Fibroblast of mammary gland (primary cell): ENCODE data around the gene DCST1.

Source experiments
- DNase-seq: peaks from one replicate; pipeline ENCODE4 v3.0.0-alpha.2; 2010; ENCODE audit warnings: low read depth
- H3K4me3 ChIP-seq: 2 replicates; pipeline ENCODE4 v1.5.1; 2011; ENCODE audit warnings: low read depth, mild to moderate bottlenecking, low read length, moderate library complexity; ENCODE audit not compliant: control insufficient read depth
- TF ChIP-seq, protein P1 (sequence below): conservative IDR thresholded peaks from 2 replicates; pipeline ENCODE4 v1.5.1; 2011; ENCODE audit warnings: low read depth, low read length, inconsistent platforms; ENCODE audit not compliant: control insufficient read depth, insufficient read depth

Gene DCST1

DNA sequence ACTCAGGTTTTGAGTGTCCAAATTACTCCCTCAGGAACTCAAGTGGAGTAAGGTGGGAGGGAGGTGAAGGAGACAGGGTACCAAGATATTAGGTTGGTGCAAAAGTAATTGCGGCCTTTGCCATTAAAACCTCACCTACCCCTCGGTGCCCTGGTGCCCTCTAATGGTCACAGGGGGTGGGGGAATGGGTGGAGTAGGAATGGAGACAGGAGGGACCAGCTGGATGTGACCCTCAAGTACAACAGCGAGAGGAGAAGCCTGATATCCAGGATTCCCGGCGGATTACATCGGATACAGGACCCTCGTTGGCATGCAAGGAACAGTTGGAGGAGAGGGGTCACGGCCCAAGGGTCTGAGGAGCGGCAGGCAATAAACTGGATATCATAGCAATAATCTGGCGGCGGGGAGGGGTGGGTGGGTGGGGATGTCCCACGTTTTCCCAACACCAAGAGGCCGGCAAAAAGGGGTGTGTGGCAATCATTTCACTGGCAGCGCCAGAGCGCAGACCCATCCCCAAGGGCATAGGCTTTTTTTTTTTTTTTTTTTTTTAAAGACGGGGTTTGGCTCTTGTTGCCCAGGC is 35.3 kb upstream of the DCST1 start:
- no peak overlapping the region for H3K4me3 ChIP-seq
- DNase-seq = no peak
- TF ChIP-seq, protein P1, sequence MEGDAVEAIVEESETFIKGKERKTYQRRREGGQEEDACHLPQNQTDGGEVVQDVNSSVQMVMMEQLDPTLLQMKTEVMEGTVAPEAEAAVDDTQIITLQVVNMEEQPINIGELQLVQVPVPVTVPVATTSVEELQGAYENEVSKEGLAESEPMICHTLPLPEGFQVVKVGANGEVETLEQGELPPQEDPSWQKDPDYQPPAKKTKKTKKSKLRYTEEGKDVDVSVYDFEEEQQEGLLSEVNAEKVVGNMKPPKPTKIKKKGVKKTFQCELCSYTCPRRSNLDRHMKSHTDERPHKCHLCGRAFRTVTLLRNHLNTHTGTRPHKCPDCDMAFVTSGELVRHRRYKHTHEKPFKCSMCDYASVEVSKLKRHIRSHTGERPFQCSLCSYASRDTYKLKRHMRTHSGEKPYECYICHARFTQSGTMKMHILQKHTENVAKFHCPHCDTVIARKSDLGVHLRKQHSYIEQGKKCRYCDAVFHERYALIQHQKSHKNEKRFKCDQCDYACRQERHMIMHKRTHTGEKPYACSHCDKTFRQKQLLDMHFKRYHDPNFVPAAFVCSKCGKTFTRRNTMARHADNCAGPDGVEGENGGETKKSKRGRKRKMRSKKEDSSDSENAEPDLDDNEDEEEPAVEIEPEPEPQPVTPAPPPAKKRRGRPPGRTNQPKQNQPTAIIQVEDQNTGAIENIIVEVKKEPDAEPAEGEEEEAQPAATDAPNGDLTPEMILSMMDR = no peak

DNA sequence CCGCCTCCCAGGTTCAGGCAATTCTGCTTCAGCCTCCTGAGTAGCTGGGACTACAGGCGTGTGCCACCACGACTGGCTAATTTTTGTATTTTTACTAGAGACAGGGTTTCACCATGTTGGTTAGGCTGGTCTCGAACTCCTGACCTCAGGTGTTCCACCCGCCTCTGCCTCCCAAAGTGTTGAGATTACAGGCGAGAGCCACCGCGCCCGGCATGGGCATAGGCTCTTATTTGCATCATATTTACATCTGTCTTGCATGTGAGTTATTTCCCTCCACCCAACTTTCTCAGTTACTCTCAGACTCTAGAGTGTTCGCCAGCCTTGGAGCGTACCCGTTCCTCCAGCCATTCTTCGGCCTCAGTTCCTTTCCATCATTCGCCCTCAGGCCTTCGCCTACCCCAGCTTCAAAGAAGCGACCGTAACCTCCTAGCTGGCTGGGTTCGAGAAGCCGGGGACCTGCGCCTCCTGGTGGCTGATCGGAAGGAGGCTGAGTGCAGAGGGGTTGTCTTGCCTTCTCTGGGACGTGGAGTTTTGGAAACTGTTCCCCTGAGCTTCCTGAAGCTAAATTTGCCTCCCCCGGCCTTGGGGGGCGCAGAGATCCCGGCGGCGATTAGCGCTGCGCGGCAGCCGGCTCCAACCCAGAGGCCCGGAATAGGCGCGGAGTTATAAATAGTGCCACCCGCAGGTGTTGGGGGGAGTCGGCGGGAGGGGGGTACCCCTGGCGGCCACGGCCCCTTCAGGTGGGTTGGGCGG is 34.6 kb upstream of the DCST1 start:
- TF ChIP-seq, protein P1 = peak; percentile 93
- peak overlapping the region; percentile 31 for H3K4me3 ChIP-seq
- DNase-seq = peak; percentile 76

DNA sequence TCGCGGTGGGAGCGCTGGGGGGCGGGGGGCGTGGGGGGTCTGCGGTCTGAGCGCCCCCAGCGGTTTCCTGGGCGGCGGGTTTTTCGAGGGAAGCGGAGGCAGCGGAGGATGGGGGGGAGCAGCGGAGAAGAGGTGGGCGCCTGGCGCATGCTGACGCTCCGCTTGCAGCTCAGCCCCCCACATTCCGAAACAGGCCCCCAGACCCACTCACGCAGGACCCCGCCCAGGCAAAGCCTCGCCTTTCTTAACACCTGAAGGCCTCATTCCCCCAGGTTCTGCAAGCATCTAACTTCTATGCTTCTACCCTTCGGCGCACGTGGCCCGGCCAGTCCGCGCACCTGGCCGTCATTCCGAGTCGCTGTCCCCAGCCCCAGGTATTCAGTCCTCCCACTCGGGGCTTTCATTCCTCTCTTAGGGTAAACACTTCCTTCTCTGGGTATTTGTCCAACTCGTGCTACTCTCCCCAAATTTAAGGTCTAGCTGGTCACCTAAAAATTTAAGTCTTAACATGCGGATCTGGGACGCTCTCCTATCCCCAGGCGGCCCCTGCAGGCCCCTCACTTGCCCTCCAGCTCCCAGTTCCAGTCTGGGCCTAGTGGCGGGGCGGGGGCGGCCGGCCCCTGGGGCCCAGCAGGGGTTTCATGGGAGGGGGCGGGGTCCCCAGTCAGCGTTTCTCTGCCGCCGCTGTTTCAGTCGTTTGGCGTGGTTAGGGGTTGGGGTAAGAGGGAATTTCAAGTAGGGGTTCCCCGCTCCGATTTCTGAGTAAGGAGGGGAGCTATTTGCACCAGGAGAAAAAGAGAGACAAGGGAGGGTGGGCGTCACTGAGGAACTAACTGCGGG is 33.8 kb upstream of the DCST1 start:
- H3K4me3 ChIP-seq = peak overlapping the region; percentile 89
- no peak for DNase-seq
- TF ChIP-seq, protein P1 = no peak

DNA sequence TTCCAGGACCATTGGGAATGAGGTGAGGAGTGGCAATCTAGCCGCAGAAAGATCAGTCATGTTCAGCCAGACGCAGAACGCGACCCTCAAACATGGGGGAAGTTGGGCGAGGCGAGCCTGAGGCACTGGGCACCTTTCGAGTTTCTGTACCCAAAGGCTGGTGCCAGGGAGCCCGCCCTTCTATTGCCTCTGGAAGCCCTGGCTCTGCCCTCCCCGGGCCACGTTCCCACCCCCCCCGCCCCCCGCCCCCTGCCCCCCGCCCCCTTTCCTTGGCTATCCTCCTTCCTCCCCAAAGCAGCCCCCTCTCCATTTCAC is 33.3 kb upstream of the DCST1 start:
- TF ChIP-seq, protein P1 = no peak
- DNase-seq = no peak
- peak overlapping the region; percentile 89 for H3K4me3 ChIP-seq

DNA sequence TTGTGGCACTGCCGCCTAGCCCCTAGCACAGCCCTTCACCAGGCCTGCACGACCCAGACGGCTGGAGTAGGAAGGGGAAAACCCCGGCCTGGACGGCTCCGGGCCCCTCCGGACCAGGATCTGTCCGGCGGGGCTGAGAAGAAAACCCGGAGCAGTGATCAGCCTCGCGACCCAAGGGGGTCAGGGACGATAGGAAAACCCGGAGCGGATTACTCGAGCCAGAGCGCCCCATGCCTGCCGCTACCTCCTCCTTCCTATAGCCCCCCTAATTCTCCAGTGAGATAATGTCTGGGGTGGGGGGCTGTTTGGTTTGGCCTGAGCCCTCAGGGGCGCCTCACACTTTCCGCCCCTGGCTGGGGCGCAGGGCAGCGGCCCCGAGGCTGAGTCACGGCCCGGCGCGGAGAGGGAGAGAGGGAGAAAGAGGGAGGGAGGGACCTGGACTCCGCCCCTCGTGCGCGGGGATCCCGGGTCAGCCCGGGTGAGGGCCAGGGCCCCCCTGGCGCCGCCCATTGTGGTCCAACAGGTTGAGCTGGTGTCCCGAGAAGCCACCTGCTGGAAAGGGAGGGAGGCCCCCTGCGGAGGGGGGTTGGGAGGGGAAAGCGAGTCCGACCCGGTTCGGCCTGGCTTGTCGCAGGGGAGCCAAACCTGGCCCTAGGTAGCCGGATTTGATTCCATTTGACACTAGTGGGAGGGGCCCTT is 32.7 kb upstream of the DCST1 start:
- TF ChIP-seq, protein P1 = no peak
- DNase-seq = peak; percentile 76
- peak overlapping the region; percentile 89 for H3K4me3 ChIP-seq

DNA sequence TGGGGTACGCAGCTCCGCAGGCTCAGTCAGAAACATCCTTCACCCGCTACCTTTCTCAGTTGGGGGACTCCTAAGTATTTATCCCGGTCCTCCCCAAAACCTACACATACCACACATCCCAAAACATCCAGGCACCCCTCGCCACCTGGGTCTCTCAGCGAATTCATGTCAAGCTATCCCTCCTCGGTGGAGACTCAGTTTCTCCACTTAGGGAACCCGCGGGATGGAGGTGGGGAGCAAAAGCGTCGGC is 32.3 kb upstream of the DCST1 start:
- peak overlapping the region; percentile 89 for H3K4me3 ChIP-seq
- no peak for DNase-seq
- TF ChIP-seq, protein P1 = no peak
